GM19099 (cell line): ENCODE data around the gene ADAMTS17.

Experiments used
- POLR2A ChIP-seq: IDR thresholded peaks from 3 replicates; pipeline ENCODE4 v1.6.1; 2011; ENCODE audit warnings: low read depth; ENCODE audit not compliant: insufficient read length; ENCODE audit errors: extremely low read depth

Gene ADAMTS17

GRCh38 chr15:100341750-100342560 lies at the start of gene ADAMTS17:
ADAMTS17 (minus strand) TSS chr15:100341975; CDS start chr15:100341899, 76 bp downstream.
- TF ChIP-seq POLR2A: no peak

DNA sequence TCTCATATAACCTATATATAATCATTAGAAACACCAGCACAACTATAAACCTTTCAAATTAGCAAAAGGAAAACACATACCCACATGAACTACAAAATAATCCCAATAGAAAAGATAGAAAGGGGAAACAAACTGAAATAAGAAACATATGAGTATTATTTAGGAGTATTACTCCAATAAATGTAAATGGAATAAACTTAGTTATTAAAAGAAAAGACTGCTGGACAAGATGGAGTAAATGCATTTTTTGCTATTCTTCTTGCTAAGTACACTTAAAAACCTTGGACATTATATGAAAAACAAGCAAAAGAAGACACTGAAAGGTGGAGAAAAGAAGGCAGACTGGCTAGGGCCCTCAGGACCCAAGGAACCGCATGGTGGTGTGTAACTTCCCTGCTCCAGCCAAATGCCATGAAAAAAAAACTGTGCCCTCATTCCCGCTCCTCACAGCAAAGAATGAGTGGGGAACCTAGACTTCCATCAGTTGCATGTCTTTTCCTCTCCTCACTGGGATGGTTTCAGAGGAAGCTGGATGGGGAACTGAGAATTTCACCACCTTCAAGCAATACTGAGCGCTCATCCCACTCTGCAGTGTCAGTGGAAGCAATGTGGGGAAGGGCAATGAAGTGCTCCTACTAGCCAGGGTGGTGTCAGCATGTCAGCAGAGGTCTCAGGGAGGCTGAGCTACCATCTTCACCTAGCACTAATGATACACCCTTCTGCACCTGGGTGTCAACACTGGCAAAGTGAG lies 43.7 kb upstream of the ADAMTS17 start:
- TF ChIP-seq POLR2A: no peak

- TF ChIP-seq POLR2A: no peak
Measured at GRCh38 chr15:100384108-100384410, 42.3 kb upstream of the ADAMTS17 start.

DNA sequence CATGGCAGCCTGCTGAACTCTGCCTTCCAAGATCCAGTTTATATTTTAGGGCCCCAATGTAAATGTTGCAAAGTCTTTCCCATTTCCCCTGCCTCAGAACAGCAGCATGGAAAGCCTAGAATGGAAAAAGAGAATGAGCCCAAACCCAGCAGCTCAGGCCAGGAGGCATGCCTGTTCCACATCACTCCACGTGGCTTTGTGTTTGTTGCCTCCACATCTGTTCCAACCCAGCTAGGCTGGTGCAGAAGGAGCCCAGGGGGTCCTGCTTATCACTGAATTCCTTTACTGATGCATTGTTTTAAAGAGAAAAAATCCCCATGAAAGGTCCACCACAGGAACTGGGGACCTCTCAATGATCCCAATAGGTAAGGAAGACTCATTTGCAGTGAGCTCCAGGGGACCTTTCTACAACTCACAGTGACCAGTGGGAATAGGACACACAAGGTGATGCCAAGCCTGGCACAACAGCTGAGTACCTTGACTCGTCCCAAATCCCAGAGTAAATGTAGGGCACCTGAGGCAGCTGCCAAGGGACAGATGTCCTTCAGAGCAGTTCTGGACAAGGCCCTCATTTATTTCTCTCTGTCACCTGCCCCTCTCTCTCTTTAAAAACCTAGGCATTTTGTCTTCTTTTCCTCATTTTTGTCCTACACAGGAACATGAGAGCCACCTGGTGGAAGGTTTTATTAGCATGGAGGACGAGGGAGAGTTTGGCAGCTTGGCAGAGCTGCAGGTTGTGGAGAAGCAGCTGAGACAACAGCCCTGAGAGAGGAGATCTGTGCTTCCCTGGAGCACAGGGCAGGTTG lies 41.7 kb upstream of the ADAMTS17 start:
- no peak for TF ChIP-seq POLR2A

GRCh38 chr15:100373942-100374341 lies 32.2 kb upstream of the ADAMTS17 start:
- no peak for TF ChIP-seq POLR2A

- TF ChIP-seq POLR2A: no peak
Measured at GRCh38 chr15:100373120-100373896, 31.5 kb upstream of the ADAMTS17 start.

GRCh38 chr15:100372739-100373119 lies 31.0 kb upstream of the ADAMTS17 start:
- no peak for TF ChIP-seq POLR2A

DNA sequence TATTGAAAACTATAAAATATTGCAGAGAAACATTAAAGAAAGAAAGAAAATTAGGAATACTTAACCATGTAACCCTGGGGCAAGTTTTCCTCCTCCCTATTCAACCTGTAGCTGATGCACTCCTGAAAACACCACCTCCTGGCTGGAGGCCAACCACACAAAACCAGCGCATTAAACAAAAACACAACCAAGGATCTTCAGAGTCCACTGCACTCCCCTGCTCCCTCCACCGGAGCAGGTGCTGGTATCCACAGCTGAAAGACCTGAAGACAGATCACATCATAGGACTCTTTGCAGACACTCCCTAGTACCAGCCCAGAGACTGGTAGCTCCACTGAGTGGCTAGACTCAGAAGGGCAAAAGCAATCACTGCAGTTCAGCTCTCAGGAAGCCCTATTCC lies 13.6 kb upstream of the ADAMTS17 start:
- no peak for TF ChIP-seq POLR2A

GRCh38 chr15:100353449-100353848 lies 11.7 kb upstream of the ADAMTS17 start:
- TF ChIP-seq POLR2A: no peak

GRCh38 chr15:100350434-100351226 lies 8.9 kb upstream of the ADAMTS17 start:
- no peak for TF ChIP-seq POLR2A

DNA sequence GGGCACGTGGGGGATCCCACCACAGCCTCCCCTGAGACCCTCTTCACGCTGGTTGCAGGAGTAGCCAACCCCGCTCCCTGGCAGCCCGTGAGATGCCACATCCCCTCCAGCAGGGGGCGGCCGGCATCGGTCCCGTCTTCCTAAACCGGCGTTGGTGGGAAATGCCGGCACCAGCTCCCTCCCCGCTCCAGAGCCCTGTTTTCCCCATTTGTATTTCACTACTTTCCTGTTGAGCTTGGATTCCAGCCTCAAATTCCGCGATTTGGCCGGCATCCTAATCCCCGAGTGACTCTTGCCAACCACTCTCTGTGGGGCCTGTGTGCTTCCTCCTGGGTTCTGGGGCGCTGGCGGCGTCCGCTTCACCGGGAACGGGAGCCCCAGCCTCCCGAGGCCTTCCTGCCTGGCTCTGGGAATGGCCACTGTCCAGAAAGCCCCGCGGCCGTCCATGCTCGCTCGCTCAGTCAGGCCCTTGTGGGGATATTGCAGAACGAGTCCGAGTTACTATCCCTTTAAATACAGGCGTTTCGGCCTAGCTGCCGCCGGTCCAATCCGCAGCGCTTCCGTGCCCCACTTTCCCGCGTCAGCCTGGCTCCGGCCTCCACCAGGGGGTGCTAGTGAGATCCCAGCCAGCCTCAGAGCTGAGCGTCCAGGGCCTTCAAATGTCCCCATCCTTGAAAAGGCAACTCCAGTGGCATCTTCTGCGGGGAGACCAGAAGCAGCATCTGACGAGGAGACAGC lies 8.1 kb upstream of the ADAMTS17 start:
- TF ChIP-seq POLR2A: no peak

DNA sequence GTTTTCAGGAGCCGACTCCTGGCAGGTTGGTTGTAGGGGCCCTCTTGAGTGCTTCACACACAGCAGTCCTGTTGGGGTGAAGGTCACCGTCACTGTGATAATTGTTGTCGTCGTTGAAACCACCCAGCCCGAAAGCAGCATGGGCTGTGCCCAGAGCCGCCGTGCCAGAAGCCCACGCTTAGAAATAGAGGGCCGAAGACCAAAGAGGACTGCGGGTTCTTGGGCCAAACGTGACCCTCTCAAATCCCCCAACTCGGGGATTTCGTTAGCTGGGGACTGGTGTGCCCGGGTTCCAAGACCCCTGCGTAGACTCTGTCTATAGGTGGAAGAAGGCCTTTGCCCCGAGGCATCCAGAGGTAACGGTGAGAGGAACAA lies 7.5 kb upstream of the ADAMTS17 start:
- TF ChIP-seq POLR2A: no peak

- no peak for TF ChIP-seq POLR2A
Measured at GRCh38 chr15:100348578-100348977, 6.8 kb upstream of the ADAMTS17 start.
